8988T (cell line): Measurements from ENCODE around the gene AKAP8L.
"Not testable (repeated sequence)": the region's sequence is repeated elsewhere in the genome, so short reads cannot be mapped to it uniquely, and the experiment has no call there.

Source experiments
- DNase-seq: peaks from one replicate; pipeline ENCODE4 v3.0.0; 2011

AKAP8L gene

DNA sequence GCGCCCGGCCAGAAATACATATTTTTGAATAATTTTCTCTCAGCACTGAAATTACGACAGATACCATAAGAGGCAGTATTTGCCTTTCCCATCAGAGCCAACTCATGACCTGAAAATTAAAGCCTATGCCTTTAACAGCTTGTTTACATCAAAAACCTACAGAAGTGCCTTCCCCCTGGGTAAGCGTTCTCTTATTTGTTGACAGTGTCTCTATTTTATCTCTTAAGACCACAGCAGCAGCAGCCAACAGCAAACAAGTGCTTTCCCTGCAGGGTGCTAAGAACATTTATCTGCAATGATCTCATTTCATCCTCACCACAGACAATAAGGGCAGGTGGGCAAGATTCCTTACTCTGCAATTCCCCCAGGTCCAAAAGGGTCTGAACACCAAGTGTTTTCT is 6.0 kb downstream of the AKAP8L start:
- DNase-seq = no peak

DNA sequence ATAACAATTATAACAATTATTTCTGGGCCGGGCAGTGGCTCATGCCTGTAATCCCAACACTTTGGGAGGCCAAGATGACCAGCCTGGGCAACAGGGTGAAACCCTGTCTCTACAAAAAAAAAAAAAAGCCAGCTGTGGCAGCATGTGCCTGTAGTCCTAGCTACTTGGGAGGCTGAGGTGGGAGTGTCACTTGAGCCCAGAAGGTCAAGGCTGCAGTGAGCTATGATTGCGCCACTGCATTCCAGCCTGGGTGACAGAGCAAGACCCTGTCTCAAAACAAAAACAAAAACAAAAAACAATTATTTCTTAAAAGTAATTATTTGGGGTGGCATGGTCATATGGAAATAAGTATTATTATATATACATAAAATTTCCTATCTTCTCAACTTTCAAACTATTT is 7.4 kb downstream of the AKAP8L start:
- DNase-seq = not testable (repeated sequence)

DNA sequence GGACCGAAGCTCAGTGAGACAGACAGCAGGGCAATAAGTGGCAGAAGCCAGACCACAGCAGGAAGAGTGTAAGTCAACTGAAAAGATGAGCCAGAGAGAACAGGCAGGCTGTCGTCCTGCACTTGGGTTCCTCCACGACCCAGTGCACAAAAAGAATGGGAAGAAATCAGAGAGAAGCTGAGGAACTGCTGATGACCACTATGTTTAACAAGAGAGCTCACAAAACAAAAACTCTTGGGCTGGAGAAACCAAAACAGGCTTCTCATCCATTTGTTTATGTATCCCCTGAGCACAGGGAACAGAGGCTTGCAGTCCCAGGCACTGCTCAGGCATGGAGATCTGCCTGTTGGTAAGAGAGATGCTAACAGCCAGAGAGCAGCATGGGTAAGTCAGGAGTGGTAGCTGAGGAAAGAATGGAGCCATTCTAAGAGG is 14.0 kb downstream of the AKAP8L start:
- no peak for DNase-seq

DNA sequence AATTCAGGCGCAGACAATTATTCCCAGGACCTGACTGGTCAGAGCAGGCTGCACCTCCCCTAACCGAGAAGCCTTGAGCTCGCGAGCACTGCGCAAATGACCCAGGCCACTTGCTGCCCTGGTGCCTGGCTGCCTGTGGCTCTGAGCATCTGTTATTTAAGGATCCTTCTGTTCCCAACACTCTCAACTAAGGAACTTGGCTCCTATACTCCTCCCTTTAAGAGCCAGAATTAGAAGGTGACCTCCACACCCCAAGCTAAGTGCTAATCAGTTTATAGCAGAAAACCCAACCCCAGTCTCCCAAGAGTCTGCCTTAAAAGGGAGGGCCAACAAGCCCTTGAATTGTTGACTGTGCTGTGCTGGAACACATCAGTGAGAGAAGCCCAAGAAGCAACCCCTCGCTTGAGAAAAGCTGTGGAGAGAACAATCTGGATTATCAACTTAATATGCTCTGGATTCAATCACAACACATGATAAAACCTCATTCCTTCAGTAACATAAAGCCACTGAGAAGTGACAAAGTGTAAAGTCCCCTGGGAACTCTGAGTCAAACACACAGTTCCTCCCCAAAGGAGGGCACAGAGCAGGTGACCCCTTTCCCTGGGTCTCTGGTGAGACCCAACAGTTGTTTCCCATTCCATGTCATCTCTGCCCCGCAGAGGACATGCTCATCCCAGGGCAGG is 14.6 kb downstream of the AKAP8L start:
- DNase-seq = no peak

DNA sequence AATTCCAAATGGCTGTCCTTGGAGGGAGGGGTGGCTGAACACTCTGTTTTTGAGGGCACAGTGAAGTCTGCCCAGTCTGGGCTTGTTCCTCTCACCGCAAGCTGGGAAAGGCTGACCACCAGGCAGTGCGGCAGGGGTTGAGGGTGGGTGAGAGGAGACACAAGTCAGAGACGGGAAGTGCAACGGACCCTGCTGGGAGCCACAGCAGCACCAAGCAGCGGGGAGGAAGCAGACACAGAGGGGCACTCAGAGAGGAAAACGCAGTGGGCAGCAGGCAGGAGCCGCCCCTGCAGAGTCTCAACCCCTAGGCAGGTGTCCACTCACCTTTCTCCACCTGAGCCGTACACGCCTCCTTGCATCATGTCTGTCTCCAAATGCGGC is 15.6 kb downstream of the AKAP8L start:
- no peak for DNase-seq

DNA sequence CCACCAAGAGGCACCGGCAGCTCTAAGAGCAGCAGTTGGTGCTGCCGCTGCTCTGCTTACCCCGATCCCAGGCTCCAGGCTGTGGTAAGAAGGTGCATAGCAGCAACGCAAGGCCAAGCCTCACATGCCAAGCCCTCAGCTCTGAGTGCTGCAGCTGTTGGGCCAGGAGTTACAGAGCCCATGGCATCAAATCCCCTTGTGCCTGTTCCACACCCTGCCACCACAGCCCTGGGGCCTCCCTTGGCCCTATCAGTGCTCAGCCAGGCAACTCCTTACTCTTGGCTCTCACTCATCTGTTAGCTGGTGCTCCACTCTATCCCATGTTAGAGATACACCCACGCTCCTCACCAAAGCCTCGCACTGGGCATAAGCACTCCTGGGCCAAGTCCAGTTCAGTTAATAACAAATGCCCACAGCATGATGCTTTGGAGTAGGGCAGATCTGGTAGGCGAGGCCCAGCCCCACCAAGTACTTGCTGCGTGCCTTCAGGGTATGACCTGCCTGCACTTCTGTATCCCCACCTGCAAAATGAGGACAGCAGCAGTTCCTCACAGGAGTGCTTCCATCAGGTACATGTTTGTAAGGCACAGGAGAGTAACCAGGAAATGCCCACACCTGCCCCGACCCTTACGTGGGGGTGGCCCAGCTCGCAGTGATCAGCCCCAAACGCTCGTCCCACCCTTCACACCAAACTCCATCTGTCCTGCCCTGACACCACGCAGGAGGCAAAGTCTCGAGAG is 16.2 kb downstream of the AKAP8L start:
- no peak for DNase-seq

DNA sequence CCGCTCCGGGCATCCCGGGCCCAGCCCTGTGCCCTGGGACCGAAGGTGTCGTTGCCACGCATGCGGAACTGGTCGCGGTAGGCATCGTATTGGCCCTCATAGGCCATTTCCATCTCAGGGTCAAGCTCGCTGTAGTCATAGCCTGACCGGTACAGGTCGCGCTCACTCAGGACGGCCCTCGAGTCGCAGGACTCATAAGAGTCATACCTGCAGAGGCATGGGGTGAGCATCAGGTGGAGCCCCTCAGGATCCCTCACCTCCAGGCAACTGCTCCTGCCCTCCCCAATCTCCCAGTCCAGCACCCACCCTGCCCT is 17.4 kb downstream of the AKAP8L start:
- no peak for DNase-seq

DNA sequence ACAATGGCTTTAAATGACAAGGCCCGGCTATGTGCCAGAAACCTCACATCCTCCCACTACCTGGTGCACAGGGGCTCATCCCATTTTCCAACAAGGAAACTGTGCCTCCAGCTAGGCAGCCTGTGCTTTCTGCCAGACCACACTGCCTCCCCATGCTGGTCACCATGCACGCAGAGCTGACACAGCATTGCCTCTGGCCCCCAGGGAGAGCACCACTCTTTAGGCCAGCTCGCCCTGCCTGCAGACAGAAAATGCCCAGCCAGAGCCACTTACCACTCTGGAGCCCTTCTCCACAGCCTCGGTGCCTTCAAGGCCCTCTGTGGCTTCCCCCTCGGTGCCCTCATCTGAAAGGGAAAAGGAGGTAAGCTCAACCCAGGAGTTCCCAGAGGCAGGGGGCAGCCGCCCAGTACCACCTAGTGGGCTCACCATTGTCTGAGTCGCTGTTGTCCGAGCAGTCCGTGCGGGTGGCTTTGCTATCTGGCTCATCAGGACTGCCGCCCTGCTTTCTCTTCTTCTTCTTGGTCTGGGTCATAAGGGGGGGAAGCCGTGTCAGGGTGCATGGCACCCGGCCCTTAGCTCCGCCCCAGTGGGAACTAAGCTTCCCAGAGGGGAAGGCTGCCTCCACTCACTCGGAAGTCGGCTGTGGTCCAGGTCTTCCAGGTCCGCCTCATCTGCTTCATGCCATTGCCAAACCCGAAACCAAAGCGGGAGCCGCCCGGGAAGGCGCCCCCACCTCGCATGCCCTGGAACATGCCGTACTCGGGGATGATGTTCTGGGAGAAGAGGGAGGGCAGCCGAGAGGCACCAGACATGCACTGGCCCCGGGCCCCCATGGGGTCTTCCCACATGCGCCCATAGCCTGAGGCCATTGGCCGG is 18.0 kb downstream of the AKAP8L start:
- DNase-seq = no peak

DNA sequence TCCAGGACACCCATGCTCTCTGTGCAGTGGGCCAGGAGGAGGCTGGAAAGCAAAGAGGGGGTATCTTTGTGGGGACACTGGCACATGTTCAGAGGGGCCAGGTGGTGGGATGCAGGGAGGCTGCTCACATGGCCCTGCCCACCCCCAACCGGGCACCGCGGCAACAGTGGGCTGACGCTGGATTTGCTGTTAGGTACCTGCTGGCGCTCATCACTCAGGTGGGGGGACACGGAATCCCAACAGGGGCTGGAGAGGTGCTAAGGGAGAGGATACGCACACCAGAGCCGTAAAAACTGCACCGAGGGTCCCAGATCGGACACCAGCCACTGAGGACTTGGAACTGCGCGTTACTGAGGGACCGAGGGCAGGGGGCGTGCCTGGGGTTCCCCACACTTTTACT is 19.2 kb downstream of the AKAP8L start:
- DNase-seq = no peak

DNA sequence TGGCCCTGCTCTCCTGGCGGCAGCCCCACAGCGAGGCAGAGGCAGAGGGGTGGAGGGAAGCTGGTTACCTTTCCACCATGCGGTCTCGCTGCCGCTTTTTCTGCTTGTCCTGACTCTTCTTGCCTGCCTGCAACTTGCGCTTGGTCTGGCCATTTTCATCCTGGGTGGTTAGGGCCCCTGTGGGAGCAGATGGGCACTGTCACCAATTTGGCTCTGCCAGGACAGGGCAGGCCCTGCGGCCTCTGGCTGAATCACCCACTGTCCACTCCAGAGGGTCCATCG is 19.6 kb downstream of the AKAP8L start:
- no peak for DNase-seq

DNA sequence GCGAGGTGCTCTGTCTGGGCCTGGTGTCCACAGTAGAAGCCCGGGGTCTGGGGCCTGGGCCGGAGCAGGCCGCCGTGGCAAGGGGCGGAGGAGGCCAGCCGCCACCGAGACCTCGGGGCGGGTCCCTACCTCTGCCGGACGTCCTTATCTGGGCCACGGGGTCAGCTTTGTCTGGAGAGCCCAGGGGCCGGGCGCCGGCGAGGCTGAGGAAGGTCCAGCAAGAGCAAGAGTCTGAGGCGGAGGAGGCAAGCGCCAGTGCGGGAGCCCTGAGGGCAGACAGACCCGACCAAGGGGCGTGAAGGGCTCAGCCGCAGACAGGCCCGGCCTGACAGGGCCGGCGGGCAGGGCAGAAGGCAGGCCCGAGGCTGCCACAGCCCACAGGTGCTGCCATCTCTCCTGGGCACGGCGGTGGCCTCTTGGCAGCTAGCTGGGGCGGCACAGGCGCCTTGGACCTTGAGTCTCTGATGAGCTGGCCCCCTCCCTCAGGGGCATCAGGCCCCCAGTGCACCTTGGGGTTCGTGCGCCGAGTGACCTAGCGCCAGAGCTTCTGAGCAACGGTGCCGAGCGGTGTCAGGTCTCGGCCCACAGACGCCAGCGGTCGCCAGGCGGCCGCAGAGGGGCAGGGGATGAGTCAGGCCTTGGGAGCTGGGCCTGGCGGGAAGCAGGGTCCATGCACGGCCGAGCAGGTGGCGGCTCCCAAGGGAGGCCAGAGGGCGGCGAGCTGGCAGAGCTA is 20.1 kb downstream of the AKAP8L start:
- DNase-seq = no peak

DNA sequence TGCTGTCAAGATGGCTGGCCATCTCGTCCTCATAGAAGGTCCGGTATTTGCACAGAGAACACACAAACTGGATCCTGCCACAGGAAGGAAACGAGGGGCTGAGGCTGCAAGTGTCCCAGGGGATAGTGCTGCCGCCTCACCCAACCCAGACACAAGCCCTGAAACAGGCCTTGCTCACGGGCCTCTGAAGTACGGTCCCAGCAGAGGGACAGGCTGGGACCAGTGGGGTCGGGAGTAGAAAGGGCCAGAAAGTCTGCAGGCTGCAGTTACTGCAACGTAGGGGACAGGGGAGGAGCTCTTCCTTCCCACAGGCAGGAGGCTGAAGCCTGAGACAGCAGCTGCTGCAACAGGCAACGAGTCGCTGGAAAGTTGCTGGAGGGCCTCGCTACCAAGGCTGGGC is 21.0 kb downstream of the AKAP8L start:
- DNase-seq = no peak

DNA sequence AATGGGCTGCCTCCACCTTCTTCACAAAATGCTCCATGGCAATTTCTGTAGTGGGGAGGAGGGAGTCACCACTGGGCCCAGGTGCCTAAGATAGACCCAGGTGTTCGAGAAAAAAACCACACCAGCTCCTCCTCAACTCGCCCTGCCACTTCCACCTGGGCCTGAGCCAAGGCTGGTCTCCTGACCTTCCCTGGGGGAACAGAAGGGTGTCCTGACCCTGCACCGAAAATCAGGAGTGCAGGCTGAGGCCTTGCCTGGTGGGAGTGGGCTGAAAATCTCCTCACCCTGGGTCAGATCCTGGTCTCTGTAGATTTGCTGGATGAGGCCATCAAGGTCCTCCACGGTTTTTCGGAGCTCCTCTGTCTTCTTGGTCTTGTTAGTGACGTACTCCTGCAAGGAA is 21.6 kb downstream of the AKAP8L start:
- no peak for DNase-seq

DNA sequence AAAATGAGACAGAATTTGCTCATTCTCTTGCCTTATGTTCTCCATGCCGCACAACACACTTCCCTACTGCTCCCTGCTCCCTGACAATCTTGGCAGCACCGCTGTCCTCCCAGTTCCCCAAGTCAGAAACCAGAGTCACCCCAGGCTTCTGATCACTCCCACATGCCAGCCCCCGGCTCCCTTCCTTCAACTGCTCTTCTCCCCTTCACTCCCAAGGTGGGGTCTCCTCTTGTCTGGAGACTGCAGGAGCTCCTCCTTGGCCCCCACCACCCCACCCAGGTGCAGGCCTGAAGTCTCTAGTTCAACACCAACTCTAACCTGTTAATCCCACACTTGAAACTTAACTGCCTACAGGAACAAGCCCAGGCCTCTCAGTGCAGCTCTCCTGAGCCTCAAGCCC is 22.4 kb downstream of the AKAP8L start:
- DNase-seq = no peak

DNA sequence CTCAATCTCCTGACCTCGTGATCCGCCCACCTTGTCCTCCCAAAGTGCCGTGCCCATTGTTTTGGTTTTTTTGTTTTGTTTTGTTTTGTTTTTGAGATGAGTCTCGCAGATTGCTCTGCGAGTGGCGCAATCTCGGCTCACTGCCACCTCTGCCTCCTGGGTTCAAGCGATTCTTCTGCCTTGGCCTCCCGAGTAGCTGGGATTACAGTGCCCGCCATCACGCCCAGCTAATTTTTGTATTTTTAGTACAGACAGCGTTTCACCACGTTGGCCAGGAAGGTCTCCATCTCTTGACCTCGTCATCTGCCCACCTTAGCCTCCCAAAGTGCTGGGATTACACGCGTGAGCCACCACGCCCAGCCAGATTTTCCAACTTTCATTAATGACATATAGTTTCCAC is 23.5 kb downstream of the AKAP8L start:
- DNase-seq = not testable (repeated sequence)

DNA sequence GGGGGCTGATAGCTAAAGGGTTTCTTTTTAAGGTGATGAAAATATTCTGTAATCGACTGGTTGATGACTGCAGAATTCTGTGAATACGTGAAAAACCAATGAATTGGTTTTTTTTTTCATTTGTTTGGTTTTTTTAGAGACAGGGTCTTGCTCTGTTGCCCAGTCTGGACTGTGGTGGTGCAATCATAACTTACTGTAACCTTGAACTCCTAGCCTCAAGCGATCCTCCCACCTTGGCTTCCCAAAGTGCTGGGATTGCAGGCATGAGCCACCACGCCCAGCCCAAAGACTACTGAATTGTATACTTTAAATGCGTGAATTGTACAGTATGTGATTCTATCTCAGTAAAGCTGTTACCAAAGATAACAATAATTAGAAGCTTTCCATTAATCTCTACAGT is 24.4 kb downstream of the AKAP8L start:
- DNase-seq = no peak

DNA sequence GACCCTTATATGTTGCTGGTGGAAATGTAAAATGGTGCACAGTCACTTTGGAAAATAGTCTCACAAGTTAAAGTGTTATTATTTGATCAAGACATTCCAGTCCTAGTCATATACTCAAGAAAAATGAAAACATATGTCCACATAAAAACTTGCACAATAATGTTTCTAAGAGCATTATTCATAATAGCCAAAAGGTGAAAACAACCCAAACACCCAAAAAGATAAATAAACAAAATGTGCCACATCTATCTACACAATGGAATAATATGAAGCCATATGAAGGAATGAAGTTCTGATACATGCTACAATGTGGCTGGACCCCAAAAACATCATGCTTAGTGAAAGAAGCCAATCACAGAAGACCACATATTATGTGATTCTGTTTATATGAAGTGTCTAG is 24.8 kb downstream of the AKAP8L start:
- no peak for DNase-seq

DNA sequence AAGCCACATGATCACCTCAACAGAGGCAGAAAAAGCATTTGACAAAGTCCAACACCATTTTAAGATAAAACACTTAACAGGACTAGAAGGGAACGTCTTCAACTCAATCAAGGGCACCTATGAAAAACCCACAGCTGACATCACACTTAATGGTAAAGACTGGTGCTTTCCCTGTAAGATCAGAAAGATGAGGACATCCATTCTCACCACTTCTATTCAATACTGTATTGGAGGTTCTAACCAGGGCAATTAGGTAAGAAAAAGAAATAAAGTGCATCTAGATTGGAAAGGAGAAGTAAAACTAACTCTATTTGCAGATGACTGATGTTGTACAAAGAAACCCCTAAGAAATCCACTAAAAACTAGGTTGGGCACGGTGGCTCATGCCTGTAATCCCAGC is 28.0 kb downstream of the AKAP8L start:
- no peak for DNase-seq

DNA sequence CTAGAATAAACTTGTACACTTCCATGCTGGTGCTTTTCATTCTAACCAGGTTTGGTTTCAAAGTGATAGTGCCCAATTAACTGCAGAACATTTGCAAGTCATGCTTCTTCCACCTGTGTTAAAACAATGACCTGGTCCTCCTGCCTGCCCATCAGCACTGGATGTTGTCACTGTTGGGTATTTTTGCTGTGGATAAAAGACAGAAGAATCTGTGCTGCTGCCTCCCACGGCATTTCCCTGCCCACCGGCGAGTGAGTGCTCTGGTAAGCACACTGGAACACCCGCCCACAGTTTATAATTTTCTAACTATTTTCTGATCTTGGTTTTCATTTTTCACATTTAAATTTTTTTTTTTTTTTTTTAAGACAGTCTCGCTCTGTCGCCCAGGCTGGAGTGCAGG is 36.9 kb downstream of the AKAP8L start:
- DNase-seq = no peak

DNA sequence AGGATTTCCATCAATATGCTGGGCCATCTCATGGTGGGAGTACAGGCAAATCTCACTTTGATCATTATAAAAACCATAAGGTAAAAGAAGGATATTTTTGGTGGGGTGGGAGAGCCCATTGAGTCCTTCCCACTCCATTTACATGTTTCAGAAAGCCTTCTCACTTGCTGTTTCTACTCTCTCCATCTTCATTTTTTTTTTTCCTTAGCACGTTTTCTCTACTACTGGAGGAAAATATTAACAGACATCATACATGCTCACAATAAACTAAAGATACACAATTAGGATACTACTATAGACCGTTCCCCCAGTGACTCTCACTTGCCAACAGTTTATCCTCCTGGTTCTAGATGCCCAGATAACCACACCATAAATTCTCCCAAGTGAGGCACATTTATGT is 37.4 kb downstream of the AKAP8L start:
- DNase-seq = no peak

DNA sequence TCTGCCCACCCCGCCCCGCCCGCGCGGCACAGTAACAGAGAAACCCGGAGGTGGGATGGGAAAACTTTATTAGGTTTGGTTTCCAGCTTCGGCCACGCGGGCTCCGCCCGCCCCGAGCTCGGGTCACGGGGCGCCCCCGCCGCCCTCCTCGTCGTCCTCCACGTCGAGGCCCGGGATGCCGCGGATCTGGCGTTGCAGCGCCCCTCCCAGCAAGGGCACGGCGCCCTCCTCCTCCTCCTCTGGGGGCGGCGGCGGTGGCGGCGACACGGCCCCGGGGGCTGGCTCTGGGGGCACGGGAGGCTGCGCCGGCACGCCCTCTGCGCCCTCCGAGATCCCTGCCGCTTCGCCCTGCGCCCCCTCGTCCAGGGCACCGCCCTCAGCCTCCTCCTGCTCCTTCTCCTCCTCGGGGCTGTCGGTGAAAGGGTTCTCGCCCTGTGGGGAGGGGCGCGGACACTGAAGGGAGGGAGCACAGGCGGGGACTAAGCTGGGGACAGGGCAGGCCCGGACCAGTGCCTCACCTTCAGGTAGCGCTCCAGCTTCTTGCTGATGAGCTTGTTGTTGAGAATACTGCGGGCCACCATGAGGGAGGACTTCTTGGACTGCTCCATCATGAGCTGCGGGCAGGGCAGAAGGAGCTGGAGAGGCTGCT is 38.7 kb downstream of the AKAP8L start:
- no peak for DNase-seq

DNA sequence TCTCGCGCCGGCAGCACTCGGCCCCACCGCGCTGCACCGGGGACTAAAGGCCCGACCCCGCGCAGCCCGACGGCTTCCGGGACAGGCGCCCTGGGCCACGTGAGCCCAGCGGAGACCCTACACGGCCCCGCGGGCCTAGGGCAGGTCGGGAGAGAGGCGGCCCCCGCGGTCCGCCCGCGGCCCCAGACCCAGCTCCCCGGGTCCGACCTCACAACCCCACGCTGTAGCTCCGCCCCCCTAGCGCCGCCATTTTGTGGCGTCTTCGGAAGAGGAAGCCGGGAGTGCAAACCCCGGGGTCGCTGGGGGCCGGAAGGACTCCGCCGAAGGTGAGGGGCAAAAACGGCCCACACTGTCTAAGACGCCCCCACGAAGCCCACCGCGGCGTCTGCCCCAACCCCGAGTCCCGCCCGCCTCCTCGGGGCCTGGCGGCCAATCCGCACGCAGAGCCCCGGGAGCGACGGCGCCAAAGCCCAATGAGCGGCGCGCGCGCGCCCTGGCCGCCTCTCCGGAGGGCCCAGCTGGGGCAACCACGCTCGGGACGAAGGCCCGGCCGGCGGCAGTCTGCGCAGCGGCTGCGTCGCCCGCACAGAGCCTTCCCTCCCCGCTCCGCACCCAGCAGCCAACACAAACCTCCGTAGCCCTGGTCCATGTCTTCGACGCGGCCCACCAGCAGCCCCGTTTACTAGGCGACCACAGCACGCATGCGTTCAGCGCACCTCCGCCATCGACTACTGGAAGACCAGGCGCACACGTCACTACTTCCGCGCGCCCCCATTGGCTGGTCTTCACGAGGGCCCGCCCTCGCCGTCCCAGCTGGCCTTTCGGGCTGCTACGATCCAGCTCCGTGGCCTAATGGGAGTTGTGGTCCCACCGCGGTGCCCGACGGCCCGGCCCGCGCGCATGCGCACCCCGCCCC is 39.4 kb downstream of the AKAP8L start, which contains the start of gene AKAP8:
TSS of gene AKAP8 (minus strand) at position 705 of the 916 bp plus-strand sequence. CDS start at position 649, 56 bp downstream.
- peak; percentile 90 for DNase-seq
